ENCODE data around the gene ST3GAL2.

ST3GAL2 gene

DNA sequence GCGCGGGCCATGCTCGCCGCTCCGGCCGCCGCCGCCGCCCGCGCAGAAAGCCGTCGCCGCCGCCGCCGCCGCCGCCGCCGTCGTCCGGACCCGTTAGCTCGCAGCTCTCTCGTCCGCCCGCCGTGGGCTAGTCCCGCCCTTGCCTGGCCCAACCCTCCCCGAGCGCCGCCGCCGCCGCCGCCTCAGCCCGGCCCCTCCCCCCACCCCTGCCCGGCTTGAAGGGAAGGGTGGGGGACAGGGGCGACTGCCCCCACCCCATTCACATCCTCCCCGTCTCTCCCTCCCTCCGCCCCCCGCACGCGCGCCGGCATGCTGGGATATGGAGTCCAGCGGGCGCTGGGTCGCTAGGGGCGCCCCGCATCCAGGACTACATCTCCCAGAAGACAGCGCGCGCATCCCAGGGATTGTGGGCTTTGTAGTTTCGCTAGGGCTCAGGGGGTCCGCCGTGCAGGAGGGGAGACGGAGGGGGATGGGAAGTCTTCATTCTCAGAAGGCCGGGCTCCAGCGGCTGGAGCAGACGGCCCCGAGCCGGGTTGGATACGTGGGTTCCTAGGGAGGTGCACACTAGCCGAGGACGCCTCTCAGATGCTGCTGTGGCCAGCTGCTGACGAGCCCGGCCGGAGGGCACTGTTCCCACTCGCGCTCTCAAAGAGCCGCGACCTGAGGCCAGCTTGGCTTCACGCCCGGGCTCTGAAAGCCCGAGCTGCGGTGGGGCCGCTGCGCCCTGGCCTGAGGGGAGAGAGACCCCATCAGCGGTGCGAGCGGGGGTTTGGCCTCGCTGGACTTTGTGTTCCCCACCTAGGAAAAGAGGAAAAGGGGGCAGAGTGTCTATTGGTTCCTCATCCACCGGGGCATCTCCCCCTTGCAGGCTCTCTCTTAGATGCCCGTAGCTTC lies at the start of gene ST3GAL2:
Gene ST3GAL2, minus strand, starts transcription at position 132 of the 894 bp plus-strand sequence. CDS start 40,570 bp downstream, outside the sequence.
- DNase-seq = peak; percentile 97

DNA sequence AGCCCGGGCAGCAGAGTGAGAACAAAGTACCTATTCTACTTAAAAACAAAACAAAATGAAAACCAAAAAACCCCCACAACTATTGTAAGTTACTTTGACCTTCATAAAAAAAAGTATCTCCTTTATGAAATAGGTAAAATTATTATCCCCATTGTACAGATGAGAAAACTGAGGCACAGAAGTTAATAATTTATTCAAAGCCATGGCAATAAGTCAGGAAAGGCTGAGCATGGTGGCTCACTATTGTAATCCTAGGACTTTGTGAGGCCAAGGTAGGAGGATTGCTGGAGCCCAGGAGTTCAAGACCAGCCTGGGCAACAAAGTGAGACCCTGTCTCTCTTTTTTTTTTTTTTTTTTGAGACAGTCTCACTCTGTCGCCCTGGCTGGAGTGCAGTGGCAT lies 46.0 kb upstream of the ST3GAL2 start:
- DNase-seq = no peak

DNA sequence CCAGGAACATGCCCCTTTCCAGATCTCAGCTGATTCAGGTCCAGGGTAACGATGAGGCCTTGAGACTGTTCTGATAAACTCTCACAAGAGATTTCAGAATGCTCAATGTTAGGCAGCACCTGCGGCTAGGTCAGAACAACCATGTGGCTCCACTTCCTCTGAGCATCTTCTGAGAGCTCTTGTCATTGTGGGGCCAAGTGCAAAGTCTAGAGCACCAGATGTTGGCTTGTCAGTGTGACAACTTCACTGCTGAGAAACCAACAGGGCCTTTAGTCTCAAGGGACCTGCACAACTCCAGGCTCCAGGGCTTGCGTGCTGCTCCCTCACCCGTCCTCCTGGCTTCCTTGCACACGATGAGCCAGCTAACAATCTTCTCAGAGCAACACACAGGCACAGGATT lies 44.5 kb upstream of the ST3GAL2 start:
- no peak for DNase-seq

DNA sequence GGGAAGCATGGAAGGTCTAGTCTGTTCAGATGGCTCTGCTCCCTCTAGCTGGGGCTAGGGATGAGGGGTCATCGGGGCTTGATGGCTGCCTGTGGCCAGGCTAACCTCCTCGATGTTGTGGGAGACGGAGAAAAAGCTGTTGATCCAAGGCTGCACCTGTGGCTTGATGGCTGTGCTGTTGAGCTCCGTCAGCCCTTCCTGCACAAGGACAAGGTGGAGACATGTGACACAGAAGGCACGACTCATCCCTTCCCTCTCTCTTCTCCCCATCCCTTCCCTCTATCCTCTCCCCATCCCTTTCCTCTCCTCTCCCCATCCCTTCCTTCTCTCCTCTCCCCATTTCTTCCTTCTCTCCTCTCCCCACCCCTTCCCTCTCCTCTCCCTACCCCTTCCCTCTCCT lies 43.7 kb upstream of the ST3GAL2 start:
- no peak for DNase-seq

- no peak for DNase-seq
These were observed 43.1 kb upstream of the ST3GAL2 start for GRCh38 chr16:70481929-70482536.

- no peak for DNase-seq
These were observed 41.5 kb upstream of the ST3GAL2 start for GRCh38 chr16:70480127-70481105.

- DNase-seq = no peak
These were observed 40.0 kb upstream of the ST3GAL2 start for GRCh38 chr16:70478912-70479341.

- no peak for DNase-seq
These were observed 39.3 kb upstream of the ST3GAL2 start for GRCh38 chr16:70478169-70478568.

DNA sequence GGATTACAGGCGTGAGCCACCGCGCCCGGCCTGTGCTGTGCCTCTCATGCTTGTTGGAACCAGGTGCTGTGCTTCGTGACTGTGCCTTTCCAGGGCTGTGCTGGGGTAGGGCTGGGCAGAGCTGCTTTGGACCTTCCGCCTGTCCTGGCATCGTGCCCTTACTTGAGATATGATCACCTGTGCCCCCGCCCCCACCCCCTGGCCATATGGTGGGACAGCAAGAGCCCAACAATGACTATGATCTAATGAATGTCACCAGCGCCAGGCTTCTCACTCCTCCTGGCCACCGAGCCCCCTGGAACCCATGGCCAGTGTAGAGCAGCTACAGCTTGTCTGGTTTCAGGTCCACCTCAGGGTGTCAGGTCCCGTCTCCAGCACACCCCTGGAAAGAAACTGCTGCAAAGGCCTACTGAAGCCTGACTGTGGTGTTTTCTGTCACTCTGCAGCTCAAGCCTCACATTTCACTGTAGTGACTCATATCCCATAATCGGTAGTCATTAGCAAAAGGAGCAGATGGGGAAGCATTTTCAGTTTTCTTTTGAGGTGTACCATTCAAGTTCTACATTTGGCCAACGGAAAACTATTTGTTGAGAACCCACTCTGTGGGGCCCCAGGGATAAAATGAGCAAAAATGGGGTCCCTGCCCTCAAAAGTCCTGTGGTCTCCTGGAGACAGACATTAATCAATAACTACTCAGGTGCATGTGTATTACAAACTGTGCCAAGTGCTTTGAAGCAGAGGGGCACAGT lies 37.5 kb upstream of the ST3GAL2 start:
- peak; percentile 94 for DNase-seq

DNA sequence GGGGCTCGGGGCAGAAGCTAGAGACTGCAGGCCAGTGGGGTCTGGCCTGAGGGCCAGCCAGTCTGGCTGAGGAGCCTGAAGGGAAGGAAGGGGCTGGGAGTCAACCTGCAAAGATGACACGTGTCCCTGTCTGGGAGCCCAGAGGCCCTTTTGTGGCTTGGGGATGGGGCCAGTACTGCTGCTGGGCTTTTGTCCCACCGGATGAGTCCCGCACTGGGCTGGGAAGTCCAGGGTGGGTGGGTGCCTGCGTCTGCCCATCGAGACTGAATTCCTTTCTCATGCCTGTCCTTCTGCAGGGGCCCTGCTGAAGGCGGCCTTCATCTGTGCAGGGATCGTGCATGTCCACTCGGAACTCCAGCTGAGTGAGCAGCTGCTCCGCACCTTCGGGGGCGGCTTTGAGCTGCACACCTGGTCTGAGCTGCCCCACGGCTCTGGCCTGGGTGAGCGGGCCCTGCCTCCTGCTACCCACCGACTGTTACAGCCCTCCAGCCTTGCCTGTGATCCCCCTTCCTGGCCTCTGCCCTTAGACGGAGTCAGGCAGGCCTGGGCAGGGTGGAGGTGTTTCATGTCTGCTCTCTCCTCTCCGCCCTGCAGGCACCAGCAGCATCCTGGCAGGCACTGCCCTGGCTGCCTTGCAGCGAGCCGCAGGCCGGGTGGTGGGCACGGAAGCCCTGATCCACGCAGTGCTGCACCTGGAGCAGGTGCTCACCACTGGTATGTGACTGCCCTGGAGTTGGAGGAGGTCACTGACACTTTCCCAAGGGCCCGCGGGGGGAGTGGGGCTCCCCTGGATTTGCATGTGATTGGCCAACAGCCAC lies 36.4 kb upstream of the ST3GAL2 start:
- no peak for DNase-seq

GRCh38 chr16:70474320-70475053 lies 35.6 kb upstream of the ST3GAL2 start:
- no peak for DNase-seq

GRCh38 chr16:70473446-70474319 lies 34.8 kb upstream of the ST3GAL2 start:
- no peak for DNase-seq

- no peak for DNase-seq
These were observed 34.0 kb upstream of the ST3GAL2 start for GRCh38 chr16:70472786-70473433.

DNA sequence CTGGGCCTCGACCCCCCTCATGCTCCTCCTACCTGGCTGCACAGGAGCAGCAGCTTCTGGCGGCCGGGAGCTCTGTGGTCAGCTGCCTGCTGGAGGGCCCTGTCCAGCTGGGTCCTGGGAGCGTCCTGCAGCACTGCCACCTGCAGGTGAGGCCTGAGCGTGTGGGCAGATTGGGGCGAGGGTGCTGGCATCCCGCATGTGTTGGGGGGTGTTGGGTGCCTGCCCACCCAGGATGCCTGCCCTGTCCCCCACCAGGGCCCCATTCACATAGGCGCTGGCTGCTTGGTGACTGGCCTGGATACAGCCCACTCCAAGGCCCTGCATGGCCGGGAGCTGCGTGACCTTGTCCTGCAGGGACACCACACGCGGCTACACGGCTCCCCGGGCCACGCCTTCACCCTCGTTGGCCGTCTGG lies 32.0 kb upstream of the ST3GAL2 start:
- DNase-seq = no peak

DNA sequence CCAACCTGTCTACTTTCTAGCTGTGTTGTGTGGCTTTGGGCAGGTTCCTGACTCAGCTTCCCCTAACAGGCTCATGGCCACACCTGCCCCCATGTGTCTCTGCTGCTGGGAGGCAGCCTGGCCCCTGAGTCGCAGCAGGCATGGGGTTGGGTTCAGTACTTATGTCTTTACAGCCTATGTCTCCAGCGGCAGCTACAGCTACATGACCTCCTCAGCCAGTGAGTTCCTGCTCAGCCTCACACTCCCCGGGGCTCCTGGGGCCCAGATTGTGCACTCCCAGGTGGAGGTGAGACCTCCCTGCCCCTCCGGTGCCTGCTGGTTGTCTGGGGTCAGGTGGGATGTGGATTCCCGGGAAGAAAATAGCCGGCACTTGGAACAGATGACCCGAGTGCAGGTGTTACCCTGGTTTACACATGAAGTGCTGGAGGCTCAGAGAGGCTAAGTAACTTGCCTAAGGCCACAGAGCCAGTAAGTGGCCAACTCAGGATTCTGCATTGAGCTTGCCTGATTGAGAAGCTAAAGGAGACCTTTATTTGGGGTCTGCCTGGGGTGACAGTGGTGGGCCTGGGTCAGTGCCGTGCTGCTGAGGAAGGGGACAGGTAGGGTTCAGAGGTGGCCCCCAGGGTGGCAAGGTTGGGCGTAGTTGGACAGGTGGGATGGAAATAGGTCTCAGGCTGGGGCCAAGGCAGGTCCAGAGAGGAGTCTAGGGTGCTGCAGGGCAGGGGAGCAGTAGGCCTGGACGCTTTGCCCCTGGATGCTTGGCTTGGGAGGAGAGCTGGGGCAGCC lies 31.4 kb upstream of the ST3GAL2 start:
- DNase-seq = no peak

DNA sequence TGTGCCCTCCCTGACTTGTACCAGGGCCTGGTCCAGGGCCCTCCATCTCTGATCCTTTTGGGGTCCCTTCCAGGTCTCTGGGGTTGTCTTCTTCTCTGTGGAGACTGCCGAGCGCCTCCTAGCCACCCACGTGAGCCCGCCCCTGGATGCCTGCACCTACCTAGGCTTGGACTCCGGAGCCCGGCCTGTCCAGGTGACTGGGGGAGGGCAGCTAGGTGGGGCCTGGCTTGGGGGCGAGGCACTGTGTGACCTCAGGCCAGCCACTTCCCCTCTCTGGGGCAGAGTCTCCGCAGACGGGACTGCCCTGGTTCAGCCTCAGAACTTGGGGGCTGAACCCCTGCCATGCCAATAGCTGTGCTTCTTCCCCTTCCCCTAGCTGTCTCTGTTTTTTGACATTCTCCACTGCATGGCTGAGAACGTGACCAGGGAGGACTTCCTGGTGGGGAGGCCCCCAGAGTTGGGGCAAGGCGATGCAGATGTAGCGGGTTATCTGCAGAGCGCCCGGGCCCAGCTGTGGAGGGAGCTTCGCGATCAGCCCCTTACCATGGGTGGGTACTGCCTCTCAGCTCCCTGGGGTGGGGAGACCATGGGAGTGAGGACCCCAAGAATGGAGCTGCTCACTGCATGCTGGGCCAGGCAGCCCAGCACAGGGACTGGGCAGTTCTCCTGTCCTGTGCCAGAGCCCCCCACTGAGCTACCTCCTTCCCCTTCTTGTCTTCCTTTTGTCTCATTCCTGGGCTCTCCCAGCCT lies 30.1 kb upstream of the ST3GAL2 start:
- DNase-seq = no peak

DNA sequence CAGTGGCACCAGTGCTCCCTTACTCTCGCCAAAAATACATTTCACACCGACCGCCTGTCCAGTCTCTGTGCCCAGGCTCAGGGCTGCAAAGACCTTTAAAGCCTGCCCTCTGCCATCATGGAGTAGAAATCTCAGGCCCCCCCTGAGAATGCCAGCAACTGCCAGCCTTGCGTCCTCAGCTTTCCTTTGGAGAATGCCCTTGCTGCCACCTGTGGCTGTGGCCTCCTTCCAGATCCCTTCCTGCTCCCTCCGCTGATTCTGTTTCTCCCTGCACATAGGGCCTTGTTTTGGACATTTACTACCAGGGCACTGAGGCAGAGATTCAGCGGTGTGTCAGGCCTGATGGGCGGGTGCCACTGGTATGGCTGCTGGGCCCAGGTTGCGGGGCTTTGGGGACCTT lies 28.7 kb upstream of the ST3GAL2 start:
- DNase-seq = no peak
